WTC11 (cell line): ENCODE results near the gene RRAS.

Experiments used
- CTCF ChIP-seq: fragments of 200-600 bp; IDR thresholded peaks from 2 replicates; pipeline ENCODE4 v1.8.0; 2022; ENCODE audit warnings: antibody characterized with exemption
- ESRRA ChIP-seq: sonication (generic); formaldehyde crosslinking; IDR thresholded peaks from 2 replicates; pipeline ENCODE4 v1.8.1; 2022; ENCODE audit warnings: mild to moderate bottlenecking, missing genetic modification reagents, borderline replicate concordance
- FOXP1 ChIP-seq: sonication (generic); formaldehyde crosslinking; IDR thresholded peaks from 2 replicates; pipeline ENCODE4 v1.8.0; 2022; ENCODE audit warnings: missing genetic modification reagents, mild to moderate bottlenecking, moderate library complexity, borderline replicate concordance
- NR3C1 ChIP-seq: sonication (generic); formaldehyde crosslinking; conservative IDR thresholded peaks from 2 replicates; pipeline ENCODE4 v1.8.1; 2023; ENCODE audit warnings: low read depth, mild to moderate bottlenecking, missing genetic modification reagents
- ZNF232 ChIP-seq: sonication (generic); formaldehyde crosslinking; IDR thresholded peaks from 2 replicates; pipeline ENCODE4 v1.8.0; 2022; ENCODE audit warnings: mild to moderate bottlenecking, missing genetic modification reagents

GRCh38 chr19:49631610-49632192 is 8.2 kb downstream of the RRAS start:
- no peak for TF ChIP-seq NR3C1 (CRISPR knock-in tag)
- no peak for TF ChIP-seq FOXP1
- TF ChIP-seq CTCF, result no peak
- no peak for TF ChIP-seq ZNF232 (CRISPR knock-in tag)
- no peak for TF ChIP-seq ESRRA (CRISPR knock-in tag)
